ENCODE data around the gene CPSF4L.

DNA sequence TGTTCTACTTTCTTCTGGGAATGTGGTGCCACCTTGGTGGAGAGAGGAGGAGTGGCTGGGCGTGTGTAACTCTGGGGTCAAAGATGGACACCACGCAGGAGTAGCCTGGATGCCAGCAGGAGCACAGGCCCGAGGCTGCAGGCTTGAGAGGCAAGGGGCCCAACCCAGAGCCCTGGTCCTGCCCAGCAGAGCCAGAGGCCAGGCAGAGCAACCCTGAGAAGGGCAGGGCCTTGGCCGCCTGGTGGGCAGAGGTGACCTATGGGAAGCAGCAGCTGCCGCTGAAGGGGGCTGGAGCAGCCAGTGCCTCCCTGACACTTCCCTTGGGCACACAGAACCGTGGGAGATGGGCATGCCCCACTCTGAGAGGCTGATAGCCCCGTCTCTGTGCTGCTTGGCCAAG, 18.0 kb upstream of the CPSF4L start:
- TF ChIP-seq, protein P1, sequence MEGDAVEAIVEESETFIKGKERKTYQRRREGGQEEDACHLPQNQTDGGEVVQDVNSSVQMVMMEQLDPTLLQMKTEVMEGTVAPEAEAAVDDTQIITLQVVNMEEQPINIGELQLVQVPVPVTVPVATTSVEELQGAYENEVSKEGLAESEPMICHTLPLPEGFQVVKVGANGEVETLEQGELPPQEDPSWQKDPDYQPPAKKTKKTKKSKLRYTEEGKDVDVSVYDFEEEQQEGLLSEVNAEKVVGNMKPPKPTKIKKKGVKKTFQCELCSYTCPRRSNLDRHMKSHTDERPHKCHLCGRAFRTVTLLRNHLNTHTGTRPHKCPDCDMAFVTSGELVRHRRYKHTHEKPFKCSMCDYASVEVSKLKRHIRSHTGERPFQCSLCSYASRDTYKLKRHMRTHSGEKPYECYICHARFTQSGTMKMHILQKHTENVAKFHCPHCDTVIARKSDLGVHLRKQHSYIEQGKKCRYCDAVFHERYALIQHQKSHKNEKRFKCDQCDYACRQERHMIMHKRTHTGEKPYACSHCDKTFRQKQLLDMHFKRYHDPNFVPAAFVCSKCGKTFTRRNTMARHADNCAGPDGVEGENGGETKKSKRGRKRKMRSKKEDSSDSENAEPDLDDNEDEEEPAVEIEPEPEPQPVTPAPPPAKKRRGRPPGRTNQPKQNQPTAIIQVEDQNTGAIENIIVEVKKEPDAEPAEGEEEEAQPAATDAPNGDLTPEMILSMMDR (conservative IDR thresholded peaks at IDR 0.05; ENCODE audit: low read depth, low read length) = no peak
- no peak for TF ChIP-seq EZH2 (IDR thresholded peaks at IDR 0.05; ENCODE audit: borderline replicate concordance, low read depth, low read length, poor library complexity, severe bottlenecking)

Measured in A673 (cell line).